Measurements from ENCODE around the gene TFEB. TPM values are rescaled to one million over a fixed set of nuclear protein-coding genes. Genes with fewer than 3 reads are reported as not detected.

The TFEB gene
- total RNA-seq, 2 donors from 2014 or later: 16.9 to 21.7 TPM

DNA sequence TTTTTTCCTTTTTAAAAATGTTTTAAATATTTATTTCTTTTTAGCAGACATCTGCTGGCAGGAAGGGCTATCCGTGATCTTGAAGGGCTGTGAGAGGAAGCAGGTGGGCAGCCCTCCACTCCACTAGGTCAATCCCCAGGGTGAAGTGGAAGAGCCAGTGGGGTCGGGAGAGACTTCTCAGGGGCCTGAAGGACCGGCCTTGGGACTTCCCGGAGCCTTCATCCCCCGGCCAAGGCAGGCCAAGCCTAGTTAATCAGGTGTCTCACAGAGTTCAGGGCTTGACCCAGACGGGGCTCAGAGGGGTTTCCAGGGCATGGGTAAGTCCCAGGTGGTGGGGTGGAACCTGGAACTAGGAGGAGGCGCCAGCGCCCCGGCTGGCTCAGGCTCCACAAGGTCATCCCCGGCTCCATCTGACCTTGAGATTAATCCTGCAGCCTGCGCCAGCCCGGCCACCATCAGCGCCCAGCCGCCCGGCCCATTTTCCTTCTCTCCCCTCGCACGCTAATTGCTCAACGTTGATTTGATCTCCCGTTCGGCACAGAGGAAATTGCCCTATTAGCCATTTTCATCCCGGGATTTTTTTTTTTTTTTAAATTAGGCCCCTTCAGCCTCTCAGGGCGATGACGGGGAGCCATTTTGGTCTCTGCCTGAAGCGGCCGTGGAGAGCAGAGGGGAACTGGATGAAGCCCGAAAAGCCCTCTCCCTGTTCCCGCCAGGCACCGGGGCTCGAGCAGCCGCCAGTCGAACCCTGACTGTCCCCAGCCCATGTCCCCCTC is 52.7 kb downstream of the TFEB start:
- no peak for DNase-seq
- H3K36me3 ChIP-seq: no peaks in the 10 kb centered on the region
- H3K27ac ChIP-seq: no peak overlapping the region
- intact Hi-C loops (cut with DNase I): loop anchor here (1.0 to 2.0 kb wide), 2 partner anchors 79 to 314 kb away; no protein-coding TSS in a partner anchor
- no peaks in the 10 kb centered on the region for H3K9me3 ChIP-seq
- H3K9ac ChIP-seq (ENCODE audit: low read depth in 2 of 2, low read length in 2 of 2): peak overlapping the region; percentile 52 to 66
- TF ChIP-seq, protein P1, sequence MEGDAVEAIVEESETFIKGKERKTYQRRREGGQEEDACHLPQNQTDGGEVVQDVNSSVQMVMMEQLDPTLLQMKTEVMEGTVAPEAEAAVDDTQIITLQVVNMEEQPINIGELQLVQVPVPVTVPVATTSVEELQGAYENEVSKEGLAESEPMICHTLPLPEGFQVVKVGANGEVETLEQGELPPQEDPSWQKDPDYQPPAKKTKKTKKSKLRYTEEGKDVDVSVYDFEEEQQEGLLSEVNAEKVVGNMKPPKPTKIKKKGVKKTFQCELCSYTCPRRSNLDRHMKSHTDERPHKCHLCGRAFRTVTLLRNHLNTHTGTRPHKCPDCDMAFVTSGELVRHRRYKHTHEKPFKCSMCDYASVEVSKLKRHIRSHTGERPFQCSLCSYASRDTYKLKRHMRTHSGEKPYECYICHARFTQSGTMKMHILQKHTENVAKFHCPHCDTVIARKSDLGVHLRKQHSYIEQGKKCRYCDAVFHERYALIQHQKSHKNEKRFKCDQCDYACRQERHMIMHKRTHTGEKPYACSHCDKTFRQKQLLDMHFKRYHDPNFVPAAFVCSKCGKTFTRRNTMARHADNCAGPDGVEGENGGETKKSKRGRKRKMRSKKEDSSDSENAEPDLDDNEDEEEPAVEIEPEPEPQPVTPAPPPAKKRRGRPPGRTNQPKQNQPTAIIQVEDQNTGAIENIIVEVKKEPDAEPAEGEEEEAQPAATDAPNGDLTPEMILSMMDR (IDR thresholded peaks at IDR 0.05): no peak
- peaks cover 5% of the 10 kb centered on the region for H3K4me1 ChIP-seq
- H3K27me3 ChIP-seq: no peaks in the 10 kb centered on the region
- H3K4me3 ChIP-seq: peak overlapping the region; percentile 39

DNA sequence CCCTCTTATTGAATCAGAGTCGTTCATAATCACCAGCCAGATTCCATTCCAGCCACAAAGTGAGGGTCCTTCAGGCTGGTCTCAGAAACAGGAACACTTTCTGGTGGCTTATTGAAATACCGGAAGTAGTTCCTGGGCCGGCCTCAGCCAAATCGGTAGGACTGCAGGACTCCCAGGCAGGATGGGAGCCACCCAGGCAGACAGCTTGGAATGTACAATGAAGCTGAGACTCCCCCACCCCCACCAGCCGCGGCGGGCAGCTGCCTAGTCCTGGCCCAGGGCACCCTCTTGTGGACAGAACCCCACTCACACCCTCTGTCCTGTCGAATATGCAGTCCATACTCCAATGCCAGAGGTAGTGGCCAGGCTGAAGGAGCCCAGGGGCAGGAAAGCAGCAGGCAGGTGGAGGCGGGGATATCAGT is 53.3 kb downstream of the TFEB start:
- Histone ChIP-seq H3K9me3 (no peaks in the 10 kb centered on the region), H3K9ac (ENCODE audit: low read depth in 2 of 2, low read length in 2 of 2) (no peak overlapping the region), H3K27ac (no peak overlapping the region), H3K36me3 (no peaks in the 10 kb centered on the region), H3K27me3 (no peaks in the 10 kb centered on the region), H3K4me1 (peaks cover 5% of the 10 kb centered on the region), H3K4me3 (no peak overlapping the region)
- DNase-seq: peak; percentile 91
- TF ChIP-seq, protein P1 (IDR thresholded peaks at IDR 0.05): peak; percentile 66
- intact Hi-C loops (cut with DNase I): loop anchor here (1.0 to 2.0 kb wide), 2 partner anchors 79 to 313 kb away; no protein-coding TSS in a partner anchor

DNA sequence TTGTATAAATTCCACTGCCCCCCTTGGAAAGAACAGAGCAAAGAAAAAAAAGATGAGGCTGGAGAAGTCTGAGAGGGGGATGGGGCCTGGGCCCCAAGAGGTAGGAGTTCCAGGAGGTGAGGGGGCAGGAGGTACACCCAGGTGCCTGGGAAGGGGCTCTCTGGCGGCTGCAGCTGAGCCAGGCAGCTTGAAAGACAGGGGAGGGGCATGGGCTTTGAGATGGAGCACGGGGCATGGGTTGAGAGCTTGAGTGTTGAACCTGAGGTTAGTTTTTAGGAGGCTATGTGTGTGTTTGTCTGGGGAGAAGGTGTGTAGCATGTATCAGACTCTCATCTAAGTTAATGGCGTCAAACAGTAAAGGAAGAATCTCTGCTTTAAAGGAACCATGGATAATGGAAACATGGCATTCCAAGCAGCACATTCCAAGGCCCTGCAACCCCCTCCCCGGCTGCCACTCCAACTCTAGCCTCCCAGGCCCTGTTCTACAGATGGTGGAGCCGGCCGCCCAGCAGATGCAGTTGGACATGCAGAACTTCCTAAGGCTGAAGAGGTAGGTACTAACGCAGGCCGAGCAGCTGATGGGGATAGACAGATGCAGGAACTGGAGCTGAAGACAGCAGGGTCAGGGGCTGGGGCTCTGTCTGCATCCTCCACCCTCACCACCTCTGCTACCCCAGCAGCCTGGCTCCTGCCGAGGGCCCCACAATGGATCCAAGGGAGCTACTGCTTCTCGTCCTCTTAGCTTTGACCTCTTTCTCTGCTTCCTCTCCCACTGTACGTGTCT is 55.0 kb downstream of the TFEB start:
- no peak for DNase-seq
- Histone ChIP-seq H3K4me3 (no peak overlapping the region), H3K27ac (no peak overlapping the region), H3K27me3 (no peaks in the 10 kb centered on the region), H3K4me1 (peaks cover 5% of the 10 kb centered on the region), H3K36me3 (no peaks in the 10 kb centered on the region), H3K9me3 (no peaks in the 10 kb centered on the region), H3K9ac (ENCODE audit: low read depth in 2 of 2, low read length in 2 of 2) (no peak overlapping the region)
- TF ChIP-seq, protein P1 (IDR thresholded peaks at IDR 0.05): no peak
- intact Hi-C loops (cut with DNase I): no loop called here

DNA sequence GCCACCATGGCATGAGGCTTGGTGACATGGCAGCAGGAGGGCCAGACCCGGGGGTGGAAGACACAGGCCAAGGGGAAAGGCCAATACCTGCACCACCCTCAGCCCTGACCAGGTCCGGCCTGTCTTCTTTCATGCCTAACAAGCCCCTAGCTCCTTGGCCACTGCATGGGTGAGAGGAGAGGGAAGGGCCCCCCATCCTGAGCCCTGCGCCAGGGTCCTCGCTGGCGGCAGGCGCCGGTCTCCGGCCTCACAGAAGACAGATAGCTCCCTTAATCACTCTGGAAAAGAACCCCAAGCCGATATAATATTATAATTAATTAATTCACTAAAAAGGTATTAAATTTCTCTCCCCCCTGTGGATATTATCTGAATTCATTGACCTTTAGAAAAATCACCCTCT is 55.7 kb downstream of the TFEB start:
- Histone ChIP-seq H3K36me3 (no peaks in the 10 kb centered on the region), H3K9me3 (no peaks in the 10 kb centered on the region), H3K27ac (no peak overlapping the region), H3K27me3 (no peaks in the 10 kb centered on the region), H3K4me1 (peaks cover 5% of the 10 kb centered on the region), H3K9ac (ENCODE audit: low read depth in 2 of 2, low read length in 2 of 2) (no peak overlapping the region), H3K4me3 (no peak overlapping the region)
- TF ChIP-seq, protein P1 (IDR thresholded peaks at IDR 0.05): no peak
- intact Hi-C loops (cut with DNase I): no loop called here
- no peak for DNase-seq

DNA sequence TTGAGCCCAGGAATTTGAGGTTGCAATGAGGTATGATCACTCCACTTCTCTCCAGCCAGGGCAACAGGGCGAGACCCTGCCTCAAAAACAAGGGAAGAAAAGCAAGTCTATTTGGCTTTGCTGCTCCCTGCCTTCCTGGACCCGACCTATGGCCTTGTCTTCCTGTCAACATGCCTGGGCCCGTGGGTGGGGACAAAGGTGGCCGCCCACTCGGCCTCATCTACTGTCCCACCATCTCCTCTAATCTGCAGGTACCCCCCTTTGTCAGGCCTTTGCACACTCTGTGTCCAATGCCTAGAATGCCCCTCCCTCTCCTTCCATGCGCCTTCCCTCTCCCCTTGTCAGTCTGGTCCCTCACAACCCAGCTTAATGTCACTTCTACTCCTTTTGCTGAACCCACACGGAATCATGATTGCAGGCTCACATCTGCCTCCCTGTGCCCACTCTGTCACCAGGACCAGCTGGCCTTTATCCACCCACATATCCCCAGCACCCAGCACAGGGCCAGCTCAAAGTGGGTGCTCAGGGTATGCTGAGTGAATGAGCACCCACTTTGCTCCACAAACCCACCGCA is 56.8 kb downstream of the TFEB start:
- Histone ChIP-seq H3K4me3 (no peak overlapping the region), H3K9ac (ENCODE audit: low read depth in 2 of 2, low read length in 2 of 2) (no peak overlapping the region), H3K4me1 (peaks cover 5% of the 10 kb centered on the region), H3K27me3 (no peaks in the 10 kb centered on the region), H3K9me3 (no peaks in the 10 kb centered on the region), H3K36me3 (no peaks in the 10 kb centered on the region), H3K27ac (no peak overlapping the region)
- intact Hi-C loops (cut with DNase I): no loop called here
- DNase-seq: no peak
- TF ChIP-seq, protein P1 (IDR thresholded peaks at IDR 0.05): no peak
